ENCODE results near the gene BOC.

BOC gene

DNA sequence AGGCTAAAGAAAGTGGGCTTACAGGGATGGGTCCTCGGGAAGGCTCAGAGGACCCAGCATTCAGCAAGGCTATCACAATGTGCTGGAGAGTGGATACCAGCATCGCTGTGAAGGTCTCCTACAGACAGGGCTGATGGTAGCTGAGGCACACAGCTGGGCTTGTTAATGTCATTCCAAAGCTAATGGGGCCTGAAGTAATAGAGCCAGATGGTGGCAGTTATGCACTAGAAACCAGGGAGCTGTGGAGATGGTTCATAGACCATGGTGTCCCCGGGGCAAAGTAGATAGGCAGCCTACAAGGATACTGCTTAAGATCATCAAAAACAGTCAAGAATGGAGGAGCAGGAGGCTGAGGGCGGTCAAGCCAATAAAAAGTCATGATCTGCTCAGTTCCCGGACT lies 24.8 kb upstream of the BOC start:
- TF ChIP-seq, protein P1, sequence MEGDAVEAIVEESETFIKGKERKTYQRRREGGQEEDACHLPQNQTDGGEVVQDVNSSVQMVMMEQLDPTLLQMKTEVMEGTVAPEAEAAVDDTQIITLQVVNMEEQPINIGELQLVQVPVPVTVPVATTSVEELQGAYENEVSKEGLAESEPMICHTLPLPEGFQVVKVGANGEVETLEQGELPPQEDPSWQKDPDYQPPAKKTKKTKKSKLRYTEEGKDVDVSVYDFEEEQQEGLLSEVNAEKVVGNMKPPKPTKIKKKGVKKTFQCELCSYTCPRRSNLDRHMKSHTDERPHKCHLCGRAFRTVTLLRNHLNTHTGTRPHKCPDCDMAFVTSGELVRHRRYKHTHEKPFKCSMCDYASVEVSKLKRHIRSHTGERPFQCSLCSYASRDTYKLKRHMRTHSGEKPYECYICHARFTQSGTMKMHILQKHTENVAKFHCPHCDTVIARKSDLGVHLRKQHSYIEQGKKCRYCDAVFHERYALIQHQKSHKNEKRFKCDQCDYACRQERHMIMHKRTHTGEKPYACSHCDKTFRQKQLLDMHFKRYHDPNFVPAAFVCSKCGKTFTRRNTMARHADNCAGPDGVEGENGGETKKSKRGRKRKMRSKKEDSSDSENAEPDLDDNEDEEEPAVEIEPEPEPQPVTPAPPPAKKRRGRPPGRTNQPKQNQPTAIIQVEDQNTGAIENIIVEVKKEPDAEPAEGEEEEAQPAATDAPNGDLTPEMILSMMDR (IDR thresholded peaks at IDR 0.05), result no peak
- no peaks in the 10 kb centered on the region for H3K79me2 ChIP-seq

DNA sequence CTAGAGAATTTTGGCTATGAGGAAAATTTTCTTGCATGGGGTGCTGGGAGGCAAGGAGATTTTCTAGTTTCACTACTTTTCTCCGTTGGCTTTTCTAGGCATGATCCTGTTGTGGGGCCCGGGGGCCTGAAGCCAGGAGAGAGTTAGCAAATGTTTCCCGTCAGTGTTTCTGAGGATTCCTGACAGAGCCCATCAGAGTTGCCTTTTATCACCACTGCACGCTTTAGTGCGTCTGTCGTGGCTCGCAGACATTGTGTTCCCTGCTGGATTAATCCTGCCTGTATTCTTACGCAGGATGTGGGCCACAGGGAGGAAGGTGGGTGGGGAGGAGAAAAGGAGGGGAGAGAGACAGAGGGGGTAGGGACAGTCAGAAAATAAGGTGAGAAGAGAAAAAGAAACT lies 18.1 kb upstream of the BOC start:
- no peak overlapping the region for H3K27ac ChIP-seq
- no peaks in the 10 kb centered on the region for H3K9me3 ChIP-seq (ENCODE audit: control insufficient read depth, low read length)
- H3K79me2 ChIP-seq, result no peaks in the 10 kb centered on the region
- no peak overlapping the region for H2AFZ ChIP-seq
- H3K27me3 ChIP-seq (ENCODE audit: control insufficient read depth, insufficient read depth, low read length), result no peaks in the 10 kb centered on the region
- no peaks in the 10 kb centered on the region for H3K4me1 ChIP-seq
- no peak overlapping the region for H3K4me3 ChIP-seq (ENCODE audit: low read depth, low read length)
- TF ChIP-seq, protein P1 (IDR thresholded peaks at IDR 0.05), result no peak
- H3K4me2 ChIP-seq (ENCODE audit: low read length), result no peak overlapping the region
- H3K36me3 ChIP-seq (ENCODE audit: control insufficient read depth, insufficient read depth, low read length), result no peaks in the 10 kb centered on the region
- H3K9ac ChIP-seq, result no peak overlapping the region

More for the DNA sequence above, 24.8 kb upstream of the BOC start:
- no peaks in the 10 kb centered on the region for H3K27me3 ChIP-seq (ENCODE audit: control insufficient read depth, insufficient read depth, low read length)
- H2AFZ ChIP-seq, result no peak overlapping the region
- no peak overlapping the region for H3K4me2 ChIP-seq (ENCODE audit: low read length)
- H3K4me1 ChIP-seq, result no peaks in the 10 kb centered on the region
- no peaks in the 10 kb centered on the region for H3K9me3 ChIP-seq (ENCODE audit: control insufficient read depth, low read length)
- H3K4me3 ChIP-seq (ENCODE audit: low read depth, low read length), result no peak overlapping the region
- H3K36me3 ChIP-seq (ENCODE audit: control insufficient read depth, insufficient read depth, low read length), result no peaks in the 10 kb centered on the region
- H3K27ac ChIP-seq, result no peak overlapping the region
- H3K9ac ChIP-seq, result no peak overlapping the region

DNA sequence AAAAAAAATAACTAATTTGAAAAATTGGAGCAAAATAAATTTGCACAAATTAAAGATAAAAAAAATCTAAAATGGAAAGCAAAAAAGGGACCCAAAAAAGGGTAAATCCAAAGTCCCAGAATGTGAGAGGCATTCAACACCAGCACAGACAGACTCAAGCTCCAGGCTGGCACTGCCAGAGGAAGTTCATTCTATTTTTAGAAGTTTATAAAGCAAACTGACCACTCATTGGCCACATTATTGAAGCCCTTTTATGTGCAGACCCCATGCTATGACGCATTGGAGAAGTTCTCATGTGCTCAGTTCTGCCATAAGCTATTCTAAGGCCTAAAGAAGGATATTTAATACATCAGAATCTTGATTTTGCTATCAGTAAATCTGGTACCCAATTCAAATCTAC lies 17.6 kb upstream of the BOC start:
- Histone ChIP-seq H3K9me3 (ENCODE audit: control insufficient read depth, low read length) (no peaks in the 10 kb centered on the region), H3K9ac (no peak overlapping the region), H3K27me3 (ENCODE audit: control insufficient read depth, insufficient read depth, low read length) (no peaks in the 10 kb centered on the region), H2AFZ (no peak overlapping the region), H3K4me3 (ENCODE audit: low read depth, low read length) (no peak overlapping the region), H3K27ac (no peak overlapping the region), H3K36me3 (ENCODE audit: control insufficient read depth, insufficient read depth, low read length) (no peaks in the 10 kb centered on the region), H3K4me2 (ENCODE audit: low read length) (no peak overlapping the region), H3K79me2 (no peaks in the 10 kb centered on the region), H3K4me1 (no peaks in the 10 kb centered on the region)
- TF ChIP-seq, protein P1 (IDR thresholded peaks at IDR 0.05), result no peak

DNA sequence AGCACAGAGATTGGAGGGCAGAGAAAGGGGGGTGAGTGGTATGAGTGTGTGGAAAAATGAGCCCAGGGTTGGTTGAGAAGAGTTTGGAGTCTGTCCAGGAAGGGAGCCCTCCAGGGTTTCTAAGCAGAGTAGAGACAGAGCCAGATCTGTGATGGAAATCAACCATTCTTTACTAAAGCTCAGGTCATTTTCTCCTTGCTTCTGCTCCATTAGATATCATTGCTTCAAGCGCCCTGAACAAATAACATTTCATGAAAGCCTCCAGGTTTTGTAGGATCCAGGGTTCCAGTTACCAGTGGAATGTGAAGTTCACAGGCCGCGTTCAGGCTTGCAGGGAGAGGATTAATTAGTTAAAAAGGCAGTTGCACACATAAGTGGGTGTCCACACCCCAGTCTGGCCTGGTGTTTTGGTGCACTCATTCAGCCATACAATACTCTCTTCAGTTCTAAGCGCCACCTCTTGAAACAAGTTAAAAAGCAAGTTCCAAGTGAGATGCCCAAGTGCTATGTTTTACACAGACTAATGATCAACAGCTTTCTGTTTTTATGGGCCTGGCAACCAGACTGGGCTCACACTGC lies 16.4 kb upstream of the BOC start:
- H3K9ac ChIP-seq, result no peak overlapping the region
- no peak overlapping the region for H3K27ac ChIP-seq
- H3K36me3 ChIP-seq (ENCODE audit: control insufficient read depth, insufficient read depth, low read length), result no peaks in the 10 kb centered on the region
- TF ChIP-seq, protein P1 (IDR thresholded peaks at IDR 0.05), result no peak
- no peak overlapping the region for H2AFZ ChIP-seq
- H3K4me3 ChIP-seq (ENCODE audit: low read depth, low read length), result no peak overlapping the region
- no peaks in the 10 kb centered on the region for H3K4me1 ChIP-seq
- no peaks in the 10 kb centered on the region for H3K9me3 ChIP-seq (ENCODE audit: control insufficient read depth, low read length)
- no peak overlapping the region for H3K4me2 ChIP-seq (ENCODE audit: low read length)
- H3K79me2 ChIP-seq, result no peaks in the 10 kb centered on the region
- H3K27me3 ChIP-seq (ENCODE audit: control insufficient read depth, insufficient read depth, low read length), result no peaks in the 10 kb centered on the region

DNA sequence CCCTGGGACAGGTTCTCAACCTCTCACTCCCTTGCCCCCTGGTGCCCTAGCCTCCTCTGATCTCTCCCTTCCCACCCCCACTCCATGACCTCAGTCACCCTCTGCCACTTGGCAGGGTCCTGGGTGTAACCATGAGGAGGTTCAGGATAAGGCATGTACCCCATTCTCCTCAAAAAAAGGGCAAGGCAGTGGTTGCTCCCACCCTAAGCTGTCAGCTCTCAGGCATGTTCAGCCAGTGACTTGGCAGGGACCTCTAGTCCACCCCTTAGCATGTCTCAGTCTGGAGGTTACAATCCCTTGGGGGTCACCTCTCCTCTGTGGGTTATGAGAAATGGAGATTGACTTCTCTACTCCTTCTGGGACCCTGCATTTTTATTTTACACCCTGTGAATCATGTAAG lies 11.0 kb upstream of the BOC start:
- H3K9me3 ChIP-seq (ENCODE audit: control insufficient read depth, low read length), result no peaks in the 10 kb centered on the region
- H3K27ac ChIP-seq, result no peak overlapping the region
- H3K4me1 ChIP-seq, result no peaks in the 10 kb centered on the region
- no peak overlapping the region for H3K9ac ChIP-seq
- no peak overlapping the region for H3K4me3 ChIP-seq (ENCODE audit: low read depth, low read length)
- TF ChIP-seq, protein P1 (IDR thresholded peaks at IDR 0.05), result no peak
- no peak overlapping the region for H3K4me2 ChIP-seq (ENCODE audit: low read length)
- no peaks in the 10 kb centered on the region for H3K27me3 ChIP-seq (ENCODE audit: control insufficient read depth, insufficient read depth, low read length)
- no peak overlapping the region for H2AFZ ChIP-seq
- no peaks in the 10 kb centered on the region for H3K79me2 ChIP-seq
- no peaks in the 10 kb centered on the region for H3K36me3 ChIP-seq (ENCODE audit: control insufficient read depth, insufficient read depth, low read length)
